Uterus (tissue), 2 donors: ENCODE data around the gene TMEM267.

ENCODE experiments used
- CTCF ChIP-seq, 4 experiments: fragments of 200-600 bp in 2 of 4; fragments of 450-650 bp in 2 of 4; sonication (generic) in 2 of 4; IDR thresholded peaks; one replicate each; pipeline ENCODE4 v1.5.1; 2016 to 2019; ENCODE audit warnings: antibody characterized with exemption in 4 of 4, mild to moderate bottlenecking in 2 of 4, moderate library complexity in 1 of 4
- POLR2A ChIP-seq, 2 donors: fragments of 450-650 bp; IDR thresholded peaks; one replicate each; pipeline ENCODE4 v1.6.1; 2016; ENCODE audit warnings: antibody characterized with exemption in 2 of 2, mild to moderate bottlenecking in 1 of 2, moderate library complexity in 1 of 2

- TF ChIP-seq CTCF (IDR thresholded peaks at IDR 0.05) (no peak), POLR2A (IDR thresholded peaks at IDR 0.05) (no peak)
These were observed 81.8 kb downstream of the TMEM267 start for GRCh38 chr5:43401827-43402226.
